Stimulated activated CD8-positive, alpha-beta memory T cell treated with anti-CD3 and anti-CD28 coated beads, Interleukin-15, amount 100 ng/mL, for 4 hours (primary cell): ENCODE results near the gene ANGEL1.
A peak's percentile ranks its signal among the peaks of the same experiment; 100 is the strongest.

Experiments used
- DNase-seq, 2 donors: peaks; one replicate each; pipeline ENCODE4 v3.0.0-alpha.2; 2020; ENCODE audit warnings: low read depth in 2 of 2

ANGEL1 gene

GRCh38 chr14:76779221-76780057 is 33.2 kb downstream of the ANGEL1 start:
- DNase-seq = no peak

- no peak for DNase-seq
These were observed 34.0 kb downstream of the ANGEL1 start for GRCh38 chr14:76778546-76779215.

GRCh38 chr14:76777721-76778120 is 35.0 kb downstream of the ANGEL1 start:
- no peak for DNase-seq

GRCh38 chr14:76776428-76777251 is 36.0 kb downstream of the ANGEL1 start:
- DNase-seq = no peak

- DNase-seq = no peak
These were observed 36.8 kb downstream of the ANGEL1 start for GRCh38 chr14:76775695-76776427.

- DNase-seq = no peak
These were observed 37.6 kb downstream of the ANGEL1 start for GRCh38 chr14:76774821-76775694.

GRCh38 chr14:76773956-76774820 is 38.5 kb downstream of the ANGEL1 start:
- no peak for DNase-seq

GRCh38 chr14:76773188-76773885 is 39.3 kb downstream of the ANGEL1 start:
- no peak for DNase-seq

- DNase-seq = no peak
These were observed 40.1 kb downstream of the ANGEL1 start for GRCh38 chr14:76772300-76773187.

GRCh38 chr14:76771437-76771980 is 41.2 kb downstream of the ANGEL1 start:
- DNase-seq = no peak

- DNase-seq = no peak
These were observed 41.9 kb downstream of the ANGEL1 start for GRCh38 chr14:76770521-76771436.

- DNase-seq = no peak
These were observed 42.9 kb downstream of the ANGEL1 start for GRCh38 chr14:76769636-76770292.

- DNase-seq = no peak
These were observed 43.8 kb downstream of the ANGEL1 start for GRCh38 chr14:76768671-76769500.

GRCh38 chr14:76767681-76768656 is 44.7 kb downstream of the ANGEL1 start:
- peak; percentile 14 to 36 for DNase-seq
